ENCODE measurements around the gene PDE4D. TPM values are rescaled to one million over a fixed set of nuclear protein-coding genes. Genes with fewer than 3 reads are reported as not detected.

The PDE4D gene
- total RNA-seq, 1 experiment from 2014 or later: 2.4 TPM

- no TSS peak for BruUV-seq (replicated peaks)
- ChIA-PET CTCF (no interaction called here), POLR2A (no interaction called here)
- Histone ChIP-seq H3K4me1 (ENCODE audit: control insufficient read depth, insufficient read depth, low read length) (no peaks in the 10 kb centered on the region), H3K27me3 (ENCODE audit: control insufficient read depth, insufficient read depth, low read length) (no peaks in the 10 kb centered on the region), H3K4me3 (ENCODE audit: low read depth in 2 of 2, low read length in 2 of 2) (no peak overlapping the region), H3K9me3 (ENCODE audit: control insufficient read depth, insufficient read depth, low read depth, low read length) (no peaks in the 10 kb centered on the region), H3K27ac (ENCODE audit: low read length) (no peak overlapping the region), H3K36me3 (ENCODE audit: control insufficient read depth, insufficient read depth, low read length) (no peaks in the 10 kb centered on the region)
- DNase-seq (ENCODE audit: low read depth, low spot score): peak; percentile 12
- TF ChIP-seq, protein P1, sequence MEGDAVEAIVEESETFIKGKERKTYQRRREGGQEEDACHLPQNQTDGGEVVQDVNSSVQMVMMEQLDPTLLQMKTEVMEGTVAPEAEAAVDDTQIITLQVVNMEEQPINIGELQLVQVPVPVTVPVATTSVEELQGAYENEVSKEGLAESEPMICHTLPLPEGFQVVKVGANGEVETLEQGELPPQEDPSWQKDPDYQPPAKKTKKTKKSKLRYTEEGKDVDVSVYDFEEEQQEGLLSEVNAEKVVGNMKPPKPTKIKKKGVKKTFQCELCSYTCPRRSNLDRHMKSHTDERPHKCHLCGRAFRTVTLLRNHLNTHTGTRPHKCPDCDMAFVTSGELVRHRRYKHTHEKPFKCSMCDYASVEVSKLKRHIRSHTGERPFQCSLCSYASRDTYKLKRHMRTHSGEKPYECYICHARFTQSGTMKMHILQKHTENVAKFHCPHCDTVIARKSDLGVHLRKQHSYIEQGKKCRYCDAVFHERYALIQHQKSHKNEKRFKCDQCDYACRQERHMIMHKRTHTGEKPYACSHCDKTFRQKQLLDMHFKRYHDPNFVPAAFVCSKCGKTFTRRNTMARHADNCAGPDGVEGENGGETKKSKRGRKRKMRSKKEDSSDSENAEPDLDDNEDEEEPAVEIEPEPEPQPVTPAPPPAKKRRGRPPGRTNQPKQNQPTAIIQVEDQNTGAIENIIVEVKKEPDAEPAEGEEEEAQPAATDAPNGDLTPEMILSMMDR (IDR thresholded peaks at IDR 0.05): no peak
- TF ChIP-seq, protein P2, sequence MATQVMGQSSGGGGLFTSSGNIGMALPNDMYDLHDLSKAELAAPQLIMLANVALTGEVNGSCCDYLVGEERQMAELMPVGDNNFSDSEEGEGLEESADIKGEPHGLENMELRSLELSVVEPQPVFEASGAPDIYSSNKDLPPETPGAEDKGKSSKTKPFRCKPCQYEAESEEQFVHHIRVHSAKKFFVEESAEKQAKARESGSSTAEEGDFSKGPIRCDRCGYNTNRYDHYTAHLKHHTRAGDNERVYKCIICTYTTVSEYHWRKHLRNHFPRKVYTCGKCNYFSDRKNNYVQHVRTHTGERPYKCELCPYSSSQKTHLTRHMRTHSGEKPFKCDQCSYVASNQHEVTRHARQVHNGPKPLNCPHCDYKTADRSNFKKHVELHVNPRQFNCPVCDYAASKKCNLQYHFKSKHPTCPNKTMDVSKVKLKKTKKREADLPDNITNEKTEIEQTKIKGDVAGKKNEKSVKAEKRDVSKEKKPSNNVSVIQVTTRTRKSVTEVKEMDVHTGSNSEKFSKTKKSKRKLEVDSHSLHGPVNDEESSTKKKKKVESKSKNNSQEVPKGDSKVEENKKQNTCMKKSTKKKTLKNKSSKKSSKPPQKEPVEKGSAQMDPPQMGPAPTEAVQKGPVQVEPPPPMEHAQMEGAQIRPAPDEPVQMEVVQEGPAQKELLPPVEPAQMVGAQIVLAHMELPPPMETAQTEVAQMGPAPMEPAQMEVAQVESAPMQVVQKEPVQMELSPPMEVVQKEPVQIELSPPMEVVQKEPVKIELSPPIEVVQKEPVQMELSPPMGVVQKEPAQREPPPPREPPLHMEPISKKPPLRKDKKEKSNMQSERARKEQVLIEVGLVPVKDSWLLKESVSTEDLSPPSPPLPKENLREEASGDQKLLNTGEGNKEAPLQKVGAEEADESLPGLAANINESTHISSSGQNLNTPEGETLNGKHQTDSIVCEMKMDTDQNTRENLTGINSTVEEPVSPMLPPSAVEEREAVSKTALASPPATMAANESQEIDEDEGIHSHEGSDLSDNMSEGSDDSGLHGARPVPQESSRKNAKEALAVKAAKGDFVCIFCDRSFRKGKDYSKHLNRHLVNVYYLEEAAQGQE (IDR thresholded peaks at IDR 0.05; ENCODE audit: insufficient read depth in 1 of 2, low read depth in 2 of 2, low read length in 1 of 2): no peak
- TF ChIP-seq SIN3A (IDR thresholded peaks at IDR 0.05; ENCODE audit: borderline replicate concordance, insufficient read depth, low read depth, low read length): no peak
- TF ChIP-seq TCF7L2 (IDR thresholded peaks at IDR 0.05; ENCODE audit: low read depth, low read length): no peak
- TF ChIP-seq POLR2AphosphoS5 (IDR thresholded peaks at IDR 0.05; ENCODE audit: low read depth, low read length): no peak
- intact Hi-C loops (cut with micrococcal nuclease; ENCODE audit: unreplicated experiment) (no loop called here), in situ Hi-C loops (cut with HindIII; ENCODE audit: low pct_unique_long_range_greater_than_20kb, low sequenced_read_pairs) (no loop called here)
- no peak for ATAC-seq
These were observed 477.1 kb downstream of the PDE4D start for GRCh38 chr5:59416451-59416850.

DNA sequence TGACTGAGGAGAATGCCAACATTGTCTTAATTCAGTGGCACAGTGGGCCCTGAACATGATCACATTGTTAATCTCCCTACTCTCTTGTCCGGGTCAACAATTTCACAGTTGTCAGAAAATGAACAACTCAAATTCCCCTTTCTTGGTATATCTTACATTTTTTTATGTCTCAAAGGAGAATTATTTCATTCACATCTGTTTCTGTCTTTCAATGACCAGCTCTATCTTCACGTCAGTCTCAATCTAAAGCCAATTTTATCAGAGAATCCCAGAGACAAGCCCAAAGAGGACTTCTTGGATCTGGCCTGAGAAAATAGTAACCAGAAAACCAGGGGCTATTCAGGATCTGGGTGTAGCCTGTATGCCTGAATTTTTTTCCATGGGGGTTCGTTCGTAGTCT is 477.5 kb downstream of the PDE4D start:
- Histone ChIP-seq H3K27me3 (ENCODE audit: control insufficient read depth, insufficient read depth, low read length) (no peaks in the 10 kb centered on the region), H3K9me3 (ENCODE audit: control insufficient read depth, insufficient read depth, low read depth, low read length) (no peaks in the 10 kb centered on the region), H3K27ac (ENCODE audit: low read length) (no peak overlapping the region), H3K4me1 (ENCODE audit: control insufficient read depth, insufficient read depth, low read length) (no peaks in the 10 kb centered on the region), H3K36me3 (ENCODE audit: control insufficient read depth, insufficient read depth, low read length) (no peaks in the 10 kb centered on the region), H3K4me3 (ENCODE audit: low read depth in 2 of 2, low read length in 2 of 2) (no peak overlapping the region)
- POLR2A ChIA-PET: no interaction called here
- DNase-seq (ENCODE audit: low read depth, low spot score) (no peak), ATAC-seq (no peak)
- BruUV-seq (replicated peaks): no TSS peak
- CTCF ChIA-PET: no interaction called here
- intact Hi-C loops (cut with micrococcal nuclease; ENCODE audit: unreplicated experiment): no loop called here
- in situ Hi-C loops (cut with HindIII; ENCODE audit: low pct_unique_long_range_greater_than_20kb, low sequenced_read_pairs): no loop called here
- TF ChIP-seq, protein P1 (IDR thresholded peaks at IDR 0.05): no peak
- TF ChIP-seq TCF7L2 (IDR thresholded peaks at IDR 0.05; ENCODE audit: low read depth, low read length) (no peak), POLR2AphosphoS5 (IDR thresholded peaks at IDR 0.05; ENCODE audit: low read depth, low read length) (no peak), SIN3A (IDR thresholded peaks at IDR 0.05; ENCODE audit: borderline replicate concordance, insufficient read depth, low read depth, low read length) (no peak)
- TF ChIP-seq, protein P2 (IDR thresholded peaks at IDR 0.05; ENCODE audit: insufficient read depth in 1 of 2, low read depth in 2 of 2, low read length in 1 of 2): no peak
